GM12878 (cell line): ENCODE data around the gene ZNF608. TPM values are rescaled to one million over a fixed set of nuclear protein-coding genes. Genes with fewer than 3 reads are reported as not detected.

Source experiments
- ATAC-seq: fragments of 200-7000 bp; cut with Tn5 transposase; 3 replicates; pipeline ENCODE4 v1.9.1; 2020; ENCODE audit warnings: mild to moderate bottlenecking, moderate library complexity
- BruUV-seq: library from RNA; stranded (reverse); fragments of 400-500 nt; replicated peaks from 2 replicates; lab custom pipeline; 2021; lab: Mats Ljungman, UMichigan
- CTCF ChIA-PET: fragments of 300-600 bp; sonication (Branson Sonifier 250); formaldehyde crosslinking; extraction: SDS; loops from one replicate; lab custom pipeline; 2021; ENCODE audit warnings: inconsistent platforms; lab: Yijun Ruan, JAX
- POLR2A ChIA-PET: fragments of 350-600 bp; formaldehyde crosslinking; extraction: SDS; loops from one replicate; lab custom pipeline; 2021; ENCODE audit warnings: inconsistent platforms; lab: Charles Lee
- RAD21 ChIA-PET: fragments of 300-600 bp; sonication (Branson Sonifier 250); formaldehyde crosslinking; loops from one replicate; lab custom pipeline; 2023; ENCODE audit warnings: antibody characterized with exemption; ENCODE audit not compliant: unreplicated experiment; lab: Charles Lee
- SMC1A ChIA-PET: fragments of 300-600 bp; sonication (Branson Sonifier 250); formaldehyde crosslinking; loops from one replicate; lab custom pipeline; 2023; ENCODE audit not compliant: unreplicated experiment, uncharacterized antibody; lab: Charles Lee
- DNase-seq: peaks from one replicate; pipeline ENCODE4 v3.0.0-alpha.2; 2011; ENCODE audit warnings: low read depth, low spot score
- FAIRE-seq: peaks from 3 replicates; lab custom pipeline; 2011; peaks lifted over from hg19 to GRCh38; lab: Jason Lieb, UNC
- H2AFZ ChIP-seq: 2 replicates; pipeline ENCODE4 v1.6.0; 2011; ENCODE audit warnings: low read depth, low read length, control low read depth; ENCODE audit not compliant: control insufficient read depth
- H3K27ac ChIP-seq: 2 replicates; pipeline ENCODE4 v1.5.1; 2011; ENCODE audit warnings: control low read depth; ENCODE audit not compliant: control insufficient read depth, insufficient read depth
- H3K27me3 ChIP-seq, 2 experiments: replicated peaks in 1 of 2; 2 replicates each; pipeline versions ENCODE4 v1.6.0 to v1.6.1; 2011; ENCODE audit warnings: low read length in 1 of 2; ENCODE audit not compliant: control insufficient read depth in 2 of 2, insufficient read depth in 2 of 2
- H3K36me3 ChIP-seq, 2 experiments: 2 replicates each; pipeline ENCODE4 v1.5.1; 2011; ENCODE audit warnings: low read length in 1 of 2; ENCODE audit not compliant: control insufficient read depth in 2 of 2, insufficient read depth in 2 of 2
- H3K4me1 ChIP-seq: 2 replicates; pipeline ENCODE4 v1.6.1; 2011; ENCODE audit warnings: mild to moderate bottlenecking, low read length, moderate library complexity, mixed read lengths; ENCODE audit not compliant: control insufficient read depth, insufficient read depth
- H3K4me2 ChIP-seq: 2 replicates; pipeline ENCODE4 v1.6.0; 2011; ENCODE audit warnings: control low read depth; ENCODE audit not compliant: control insufficient read depth, insufficient read depth
- H3K4me3 ChIP-seq: fragments of 200-600 bp; sonication (generic); 2 replicates; pipeline ENCODE4 v1.5.1; 2016
- H3K79me2 ChIP-seq: 2 replicates; pipeline ENCODE4 v1.6.0; 2011; ENCODE audit warnings: low read length; ENCODE audit not compliant: control insufficient read depth, insufficient read depth
- H3K9ac ChIP-seq: 2 replicates; pipeline ENCODE4 v1.8.0; 2011; ENCODE audit warnings: low read length, control low read depth, mixed read lengths; ENCODE audit not compliant: control insufficient read depth, insufficient read depth
- H3K9me3 ChIP-seq: replicated peaks from 3 replicates; pipeline ENCODE4 v1.5.1; 2011; ENCODE audit warnings: mild to moderate bottlenecking, low read length; ENCODE audit not compliant: control insufficient read depth, insufficient read depth
- H4K20me1 ChIP-seq: 2 replicates; pipeline ENCODE4 v1.6.0; 2011; ENCODE audit not compliant: control insufficient read depth, insufficient read depth
- BCL11A ChIP-seq: IDR thresholded peaks from 2 replicates; pipeline ENCODE4 v1.6.1; 2011; ENCODE audit warnings: low read depth, low read length
- BRCA1 ChIP-seq: IDR thresholded peaks from 2 replicates; pipeline ENCODE4 v1.6.1; 2011; ENCODE audit warnings: low read depth, low read length, improper control_type of control experiment
- EED ChIP-seq: sonication (generic); IDR thresholded peaks from 2 replicates; pipeline ENCODE4 v1.6.1; 2016; ENCODE audit warnings: antibody characterized with exemption, low read depth
- FOXM1 ChIP-seq: IDR thresholded peaks from 2 replicates; pipeline ENCODE4 v1.6.1; 2012; ENCODE audit warnings: low read depth, mild to moderate bottlenecking, inconsistent platforms, low read length, moderate library complexity
- HDAC2 ChIP-seq: fragments of 200-600 bp; sonication (generic); IDR thresholded peaks from 2 replicates; pipeline ENCODE4 v1.6.1; 2017
- MTA2 ChIP-seq: fragments of 450-650 bp; IDR thresholded peaks from 2 replicates; pipeline ENCODE4 v1.6.1; 2016; ENCODE audit warnings: low read depth, mild to moderate bottlenecking, moderate library complexity
- NFXL1 ChIP-seq: fragments of 450-650 bp; IDR thresholded peaks from 2 replicates; pipeline ENCODE4 v1.6.1; 2017; ENCODE audit warnings: antibody characterized with exemption, mild to moderate bottlenecking, borderline replicate concordance
- NFYA ChIP-seq: IDR thresholded peaks from 2 replicates; pipeline ENCODE4 v1.6.1; 2011; ENCODE audit warnings: low read depth, mild to moderate bottlenecking, low read length, improper control_type of control experiment, borderline replicate concordance
- NFYB ChIP-seq: IDR thresholded peaks from 2 replicates; pipeline ENCODE4 v1.6.1; 2011; ENCODE audit warnings: low read depth, mild to moderate bottlenecking, low read length, improper control_type of control experiment, moderate library complexity; ENCODE audit not compliant: insufficient read depth
- POU2F2 ChIP-seq: IDR thresholded peaks from 3 replicates; pipeline ENCODE4 v1.6.1; 2011; ENCODE audit warnings: low read depth, mild to moderate bottlenecking, low read length, borderline replicate concordance
- SREBF1 ChIP-seq: IDR thresholded peaks from 2 replicates; pipeline ENCODE4 v1.6.1; 2012; ENCODE audit warnings: mild to moderate bottlenecking, low read length
- ZSCAN29 ChIP-seq: fragments of 450-650 bp; IDR thresholded peaks from 2 replicates; pipeline ENCODE4 v1.6.1; 2017; ENCODE audit warnings: mild to moderate bottlenecking, moderate library complexity
- WGBS: methylation state at CpG from one replicate; pipeline ENCODE4 v1.1.6; 2016; ENCODE audit warnings: low lambda C conversion rate; ENCODE audit not compliant: insufficient replicate concordance, insufficient coverage; ENCODE audit errors: missing lambda C conversion rate; 5-methylcytosine and 5-hydroxymethylcytosine counted together
- in situ Hi-C: fragments of 300-500 bp; cut with MboI; formaldehyde crosslinking; loops from 9 replicates; pipeline ENCODE4 v1.14.3; 2018; ENCODE audit warnings: mixed read lengths
- intact Hi-C: fragments of 100-400 bp; cut with micrococcal nuclease; formaldehyde crosslinking; loops from one replicate; pipeline ENCODE4 v1.14.2; 2022; ENCODE audit not compliant: unreplicated experiment
- polyA plus RNA-seq, 11 experiments: library from polyadenylated mRNA; depleted of rRNA in 4 of 11; unstranded in 6 of 11; stranded (reverse) in 5 of 11; fragments of >200 nt; fragmentation: Nextera tagmentation in 4 of 11; fragmentation: Illumina TruSeq in 1 of 11; extraction: Ambion mirVana in 4 of 11; extraction: Trizol in 1 of 11; gene quantifications; 1 replicate in 1 of 11; 2 replicates in 10 of 11; pipeline versions ENCODE4 v1.2.1 to v1.2.3, GENCODE V29; 2011 to 2016; ENCODE audit warnings: inconsistent platforms in 2 of 11, missing spikeins in 2 of 11, low read depth in 1 of 11
- total RNA-seq, 4 experiments: library from RNA; depleted of rRNA in 3 of 4; stranded (reverse); fragments of >200 nt in 3 of 4; fragmentation: Illumina TruSeq in 1 of 4; extraction: Trizol in 1 of 4; gene quantifications; 2 replicates each; pipeline versions ENCODE4 v1.2.1 to v1.2.3, GENCODE V29; 2013 to 2021
- TF ChIP-seq, protein P1 (sequence below): IDR thresholded peaks from 2 replicates; pipeline ENCODE4 v1.6.1; 2011; ENCODE audit warnings: low read depth, mild to moderate bottlenecking, low read length, moderate library complexity, borderline replicate concordance; ENCODE audit errors: extremely low read depth
- TF ChIP-seq, protein P2 (sequence below): fragments of 450-650 bp; conservative IDR thresholded peaks from 2 replicates; pipeline ENCODE4 v1.6.1; 2017; ENCODE audit warnings: mild to moderate bottlenecking, moderate library complexity
- TF ChIP-seq, protein P3 (sequence below): fragments of 450-650 bp; IDR thresholded peaks from 2 replicates; pipeline ENCODE4 v1.6.1; 2017; ENCODE audit warnings: mild to moderate bottlenecking, moderate library complexity
- TF ChIP-seq, protein P4 (sequence below): IDR thresholded peaks from 2 replicates; pipeline ENCODE4 v1.6.1; 2011; ENCODE audit warnings: low read depth, low read length, improper control_type of control experiment, borderline replicate concordance

ZNF608 gene
- total and polyA plus RNA-seq, 10 of the 15 experiments (the other 5 are each of a cell fraction or from before 2014, with no cell fraction given) = 0.19 to 6.7 (median 0.64) TPM

DNA sequence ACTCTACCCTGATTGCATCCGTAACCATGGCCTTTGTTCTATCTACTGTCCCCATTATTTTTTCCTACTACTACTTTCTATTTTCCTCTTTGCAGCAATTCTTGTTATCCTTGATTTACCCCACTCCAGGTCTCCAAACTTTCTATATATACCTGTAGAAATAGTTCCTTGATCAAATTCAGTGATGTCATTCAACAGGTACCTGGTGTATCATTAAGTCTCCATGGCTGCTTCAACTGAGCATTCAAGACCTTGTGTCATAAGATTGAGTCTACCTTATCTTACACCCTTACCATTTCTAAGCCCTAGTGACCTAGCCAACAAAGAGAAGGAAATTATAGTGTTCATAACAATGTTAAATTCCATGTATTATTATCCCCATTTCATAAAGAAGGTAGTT, 35.8 kb upstream of the ZNF608 start:
- no peak overlapping the region for H3K4me3 ChIP-seq
- no peak for FAIRE-seq
- no peak for ATAC-seq
- BruUV-seq = no TSS peak
- DNase-seq = no peak
- no peak for TF ChIP-seq NFYA
- no peak for TF ChIP-seq EED
- TF ChIP-seq, protein P1, sequence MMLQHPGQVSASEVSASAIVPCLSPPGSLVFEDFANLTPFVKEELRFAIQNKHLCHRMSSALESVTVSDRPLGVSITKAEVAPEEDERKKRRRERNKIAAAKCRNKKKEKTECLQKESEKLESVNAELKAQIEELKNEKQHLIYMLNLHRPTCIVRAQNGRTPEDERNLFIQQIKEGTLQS = no peak
- TF ChIP-seq SREBF1 = no peak
- no peak for TF ChIP-seq MTA2
- TF ChIP-seq, protein P2, sequence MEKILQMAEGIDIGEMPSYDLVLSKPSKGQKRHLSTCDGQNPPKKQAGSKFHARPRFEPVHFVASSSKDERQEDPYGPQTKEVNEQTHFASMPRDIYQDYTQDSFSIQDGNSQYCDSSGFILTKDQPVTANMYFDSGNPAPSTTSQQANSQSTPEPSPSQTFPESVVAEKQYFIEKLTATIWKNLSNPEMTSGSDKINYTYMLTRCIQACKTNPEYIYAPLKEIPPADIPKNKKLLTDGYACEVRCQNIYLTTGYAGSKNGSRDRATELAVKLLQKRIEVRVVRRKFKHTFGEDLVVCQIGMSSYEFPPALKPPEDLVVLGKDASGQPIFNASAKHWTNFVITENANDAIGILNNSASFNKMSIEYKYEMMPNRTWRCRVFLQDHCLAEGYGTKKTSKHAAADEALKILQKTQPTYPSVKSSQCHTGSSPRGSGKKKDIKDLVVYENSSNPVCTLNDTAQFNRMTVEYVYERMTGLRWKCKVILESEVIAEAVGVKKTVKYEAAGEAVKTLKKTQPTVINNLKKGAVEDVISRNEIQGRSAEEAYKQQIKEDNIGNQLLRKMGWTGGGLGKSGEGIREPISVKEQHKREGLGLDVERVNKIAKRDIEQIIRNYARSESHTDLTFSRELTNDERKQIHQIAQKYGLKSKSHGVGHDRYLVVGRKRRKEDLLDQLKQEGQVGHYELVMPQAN = no peak
- TF ChIP-seq NFYB = no peak
- TF ChIP-seq FOXM1 = no peak
- TF ChIP-seq, protein P3, sequence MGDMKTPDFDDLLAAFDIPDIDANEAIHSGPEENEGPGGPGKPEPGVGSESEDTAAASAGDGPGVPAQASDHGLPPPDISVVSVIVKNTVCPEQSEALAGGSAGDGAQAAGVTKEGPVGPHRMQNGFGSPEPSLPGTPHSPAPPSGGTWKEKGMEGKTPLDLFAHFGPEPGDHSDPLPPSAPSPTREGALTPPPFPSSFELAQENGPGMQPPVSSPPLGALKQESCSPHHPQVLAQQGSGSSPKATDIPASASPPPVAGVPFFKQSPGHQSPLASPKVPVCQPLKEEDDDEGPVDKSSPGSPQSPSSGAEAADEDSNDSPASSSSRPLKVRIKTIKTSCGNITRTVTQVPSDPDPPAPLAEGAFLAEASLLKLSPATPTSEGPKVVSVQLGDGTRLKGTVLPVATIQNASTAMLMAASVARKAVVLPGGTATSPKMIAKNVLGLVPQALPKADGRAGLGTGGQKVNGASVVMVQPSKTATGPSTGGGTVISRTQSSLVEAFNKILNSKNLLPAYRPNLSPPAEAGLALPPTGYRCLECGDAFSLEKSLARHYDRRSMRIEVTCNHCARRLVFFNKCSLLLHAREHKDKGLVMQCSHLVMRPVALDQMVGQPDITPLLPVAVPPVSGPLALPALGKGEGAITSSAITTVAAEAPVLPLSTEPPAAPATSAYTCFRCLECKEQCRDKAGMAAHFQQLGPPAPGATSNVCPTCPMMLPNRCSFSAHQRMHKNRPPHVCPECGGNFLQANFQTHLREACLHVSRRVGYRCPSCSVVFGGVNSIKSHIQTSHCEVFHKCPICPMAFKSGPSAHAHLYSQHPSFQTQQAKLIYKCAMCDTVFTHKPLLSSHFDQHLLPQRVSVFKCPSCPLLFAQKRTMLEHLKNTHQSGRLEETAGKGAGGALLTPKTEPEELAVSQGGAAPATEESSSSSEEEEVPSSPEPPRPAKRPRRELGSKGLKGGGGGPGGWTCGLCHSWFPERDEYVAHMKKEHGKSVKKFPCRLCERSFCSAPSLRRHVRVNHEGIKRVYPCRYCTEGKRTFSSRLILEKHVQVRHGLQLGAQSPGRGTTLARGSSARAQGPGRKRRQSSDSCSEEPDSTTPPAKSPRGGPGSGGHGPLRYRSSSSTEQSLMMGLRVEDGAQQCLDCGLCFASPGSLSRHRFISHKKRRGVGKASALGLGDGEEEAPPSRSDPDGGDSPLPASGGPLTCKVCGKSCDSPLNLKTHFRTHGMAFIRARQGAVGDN = no peak
- no peak for TF ChIP-seq HDAC2
- TF ChIP-seq POU2F2 = no peak
- TF ChIP-seq NFXL1 = no peak
- no peak for TF ChIP-seq BRCA1
- TF ChIP-seq, protein P4, sequence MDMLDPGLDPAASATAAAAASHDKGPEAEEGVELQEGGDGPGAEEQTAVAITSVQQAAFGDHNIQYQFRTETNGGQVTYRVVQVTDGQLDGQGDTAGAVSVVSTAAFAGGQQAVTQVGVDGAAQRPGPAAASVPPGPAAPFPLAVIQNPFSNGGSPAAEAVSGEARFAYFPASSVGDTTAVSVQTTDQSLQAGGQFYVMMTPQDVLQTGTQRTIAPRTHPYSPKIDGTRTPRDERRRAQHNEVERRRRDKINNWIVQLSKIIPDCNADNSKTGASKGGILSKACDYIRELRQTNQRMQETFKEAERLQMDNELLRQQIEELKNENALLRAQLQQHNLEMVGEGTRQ = no peak
- no peak for TF ChIP-seq BCL11A
- no peak for TF ChIP-seq ZSCAN29
- in situ Hi-C loops = no loop called here
- no peak overlapping the region for H2AFZ ChIP-seq
- H3K4me1 ChIP-seq = no peaks in the 10 kb centered on the region
- H3K36me3 ChIP-seq = no peaks in the 10 kb centered on the region
- ChIA-PET SMC1A (no interaction called here), CTCF (no interaction called here), RAD21 (no interaction called here), POLR2A (no interaction called here)
- H3K27me3 ChIP-seq = no peaks in the 10 kb centered on the region
- H4K20me1 ChIP-seq = no peaks in the 10 kb centered on the region
- H3K27ac ChIP-seq = no peak overlapping the region
- no peaks in the 10 kb centered on the region for H3K79me2 ChIP-seq
- H3K9ac ChIP-seq = no peak overlapping the region
- H3K4me2 ChIP-seq = no peak overlapping the region
- H3K9me3 ChIP-seq = no peaks in the 10 kb centered on the region; the same call in 2 of the 3 replicates
- 88% methylated on average over 1 of the region's 1 CpG for WGBS
- intact Hi-C loops = no loop called here
